WERI-Rb-1 (cell line): ENCODE measurements around the gene NKX6-2.
A peak's percentile ranks its signal among the peaks of the same experiment; 100 is the strongest.

Source experiments
- DNase-seq: peaks from one replicate; pipeline ENCODE4 v3.0.0-alpha.2; 2020
- H3K27ac ChIP-seq: fragments of 250-450 bp; sonication (Bioruptor Pico); 2 replicates; pipeline ENCODE4 v1.5.1; 2020; ENCODE audit warnings: mild to moderate bottlenecking, moderate library complexity
- H3K27me3 ChIP-seq: fragments of 250-450 bp; sonication (Bioruptor Pico); 2 replicates; pipeline ENCODE4 v1.5.1; 2021; ENCODE audit warnings: mild to moderate bottlenecking, low read depth, moderate library complexity; ENCODE audit not compliant: insufficient read depth, severe bottlenecking
- H3K36me3 ChIP-seq: fragments of 250-450 bp; sonication (Bioruptor Pico); 2 replicates; pipeline ENCODE4 v1.5.1; 2020; ENCODE audit warnings: mild to moderate bottlenecking, moderate library complexity
- H3K4me3 ChIP-seq: 2 replicates; pipeline ENCODE4 v1.5.1; 2011; ENCODE audit warnings: low read depth, mild to moderate bottlenecking, control low read depth, low read length
- H3K9me3 ChIP-seq: fragments of 250-450 bp; sonication (Bioruptor Pico); 2 replicates; pipeline ENCODE4 v1.5.1; 2021; ENCODE audit warnings: mild to moderate bottlenecking, moderate library complexity; ENCODE audit not compliant: severe bottlenecking
- TF ChIP-seq, protein P1 (sequence below): IDR thresholded peaks from 2 replicates; pipeline ENCODE4 v1.5.1; 2011; ENCODE audit warnings: low read depth, mild to moderate bottlenecking, control low read depth, inconsistent platforms, low read length

Gene NKX6-2

DNA sequence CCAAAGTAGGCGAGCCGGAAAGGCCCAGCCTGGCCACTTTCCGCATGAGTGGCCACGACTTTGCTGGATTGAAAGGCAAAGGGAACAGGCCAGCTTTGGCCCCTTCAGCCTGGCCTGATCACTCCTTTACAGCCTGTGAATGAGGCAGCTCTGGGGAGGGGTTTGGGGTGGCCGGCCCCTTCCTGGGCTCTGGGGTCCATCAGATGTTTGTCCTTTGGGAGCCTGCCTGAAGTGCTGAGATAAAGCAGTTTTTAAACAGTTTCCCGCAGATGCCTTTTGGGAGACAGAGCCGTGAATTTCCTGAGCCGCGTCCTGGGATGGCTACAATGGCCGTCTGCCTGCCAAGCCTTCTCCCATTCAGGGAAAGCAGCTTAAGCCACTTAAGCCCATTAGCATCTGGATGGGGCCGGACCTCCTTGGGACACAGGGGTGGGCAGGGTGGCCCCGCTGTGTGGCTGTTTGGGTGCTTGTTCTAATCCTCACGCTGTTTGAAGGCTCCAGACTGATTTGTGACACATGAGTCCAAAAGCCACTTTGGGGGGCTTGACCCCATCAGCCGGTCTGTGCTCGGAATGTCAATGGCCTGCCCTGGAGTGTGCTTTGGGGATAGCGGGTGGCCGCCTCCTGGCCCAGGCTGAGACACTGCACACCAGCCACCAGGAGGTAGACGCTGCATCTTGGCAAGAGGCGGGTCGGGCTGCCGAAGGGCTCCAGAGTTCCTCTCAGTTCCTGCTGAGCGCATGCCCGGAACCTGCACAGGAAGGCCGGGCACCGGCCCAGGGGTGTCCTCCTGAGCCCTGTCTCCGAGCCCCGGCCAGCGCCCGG lies 38.9 kb downstream of the NKX6-2 start:
- no peaks in the 10 kb centered on the region for H3K9me3 ChIP-seq
- H3K4me3 ChIP-seq, result peak overlapping the region; percentile 21
- DNase-seq, result peak; percentile 90
- peak overlapping the region; percentile 71 for H3K27ac ChIP-seq
- H3K36me3 ChIP-seq, result no peaks in the 10 kb centered on the region
- TF ChIP-seq, protein P1, sequence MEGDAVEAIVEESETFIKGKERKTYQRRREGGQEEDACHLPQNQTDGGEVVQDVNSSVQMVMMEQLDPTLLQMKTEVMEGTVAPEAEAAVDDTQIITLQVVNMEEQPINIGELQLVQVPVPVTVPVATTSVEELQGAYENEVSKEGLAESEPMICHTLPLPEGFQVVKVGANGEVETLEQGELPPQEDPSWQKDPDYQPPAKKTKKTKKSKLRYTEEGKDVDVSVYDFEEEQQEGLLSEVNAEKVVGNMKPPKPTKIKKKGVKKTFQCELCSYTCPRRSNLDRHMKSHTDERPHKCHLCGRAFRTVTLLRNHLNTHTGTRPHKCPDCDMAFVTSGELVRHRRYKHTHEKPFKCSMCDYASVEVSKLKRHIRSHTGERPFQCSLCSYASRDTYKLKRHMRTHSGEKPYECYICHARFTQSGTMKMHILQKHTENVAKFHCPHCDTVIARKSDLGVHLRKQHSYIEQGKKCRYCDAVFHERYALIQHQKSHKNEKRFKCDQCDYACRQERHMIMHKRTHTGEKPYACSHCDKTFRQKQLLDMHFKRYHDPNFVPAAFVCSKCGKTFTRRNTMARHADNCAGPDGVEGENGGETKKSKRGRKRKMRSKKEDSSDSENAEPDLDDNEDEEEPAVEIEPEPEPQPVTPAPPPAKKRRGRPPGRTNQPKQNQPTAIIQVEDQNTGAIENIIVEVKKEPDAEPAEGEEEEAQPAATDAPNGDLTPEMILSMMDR, result peak; percentile 65
- no peaks in the 10 kb centered on the region for H3K27me3 ChIP-seq

DNA sequence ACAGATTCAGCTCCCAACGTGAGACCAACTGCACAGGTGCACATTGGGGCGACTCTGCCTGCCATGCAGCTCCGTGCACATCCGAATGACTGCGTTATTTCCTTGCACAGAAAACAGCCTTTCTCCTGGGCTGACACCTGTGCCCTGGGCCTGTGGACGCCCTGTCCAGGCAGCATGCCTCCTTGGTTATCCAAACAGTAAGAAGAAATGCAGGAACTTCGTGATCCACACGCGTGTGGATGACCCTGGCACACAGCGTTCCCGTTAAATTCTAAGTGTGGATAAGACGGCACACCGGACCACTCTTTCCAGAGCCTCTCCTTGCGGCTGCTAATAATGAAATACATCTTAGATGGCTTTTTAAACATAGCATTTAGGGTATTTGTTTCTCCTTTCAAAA lies 39.6 kb downstream of the NKX6-2 start:
- TF ChIP-seq, protein P1, result no peak
- H3K36me3 ChIP-seq, result no peaks in the 10 kb centered on the region
- H3K27ac ChIP-seq, result peak overlapping the region; percentile 71
- peak overlapping the region; percentile 21 for H3K4me3 ChIP-seq
- no peaks in the 10 kb centered on the region for H3K27me3 ChIP-seq
- DNase-seq, result no peak
- H3K9me3 ChIP-seq, result no peaks in the 10 kb centered on the region

DNA sequence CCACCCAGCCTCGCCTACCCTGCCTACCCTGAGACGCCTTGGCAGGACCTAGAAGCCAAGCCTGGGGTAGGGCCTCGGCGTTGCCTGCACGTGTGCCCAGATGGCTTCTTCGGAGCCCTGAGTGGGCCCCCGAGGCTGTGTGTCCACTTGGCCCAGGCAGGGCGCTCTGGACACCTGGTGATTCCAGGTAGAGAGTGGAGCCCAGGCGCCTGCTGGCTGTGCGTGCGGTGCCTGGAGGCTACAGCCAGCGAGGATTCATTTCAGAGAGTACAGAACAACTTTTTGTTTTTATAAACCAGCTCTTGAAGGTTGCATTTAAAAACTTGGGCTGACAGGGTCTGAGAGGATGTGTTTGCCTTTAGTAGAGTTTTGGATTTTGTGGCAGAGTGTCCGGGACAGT lies 40.0 kb downstream of the NKX6-2 start:
- Histone ChIP-seq H3K27me3 (no peaks in the 10 kb centered on the region), H3K36me3 (no peaks in the 10 kb centered on the region), H3K4me3 (no peak overlapping the region), H3K9me3 (no peaks in the 10 kb centered on the region), H3K27ac (no peak overlapping the region; the same call in 1 of the 2 replicates)
- TF ChIP-seq, protein P1, result no peak
- DNase-seq, result no peak

DNA sequence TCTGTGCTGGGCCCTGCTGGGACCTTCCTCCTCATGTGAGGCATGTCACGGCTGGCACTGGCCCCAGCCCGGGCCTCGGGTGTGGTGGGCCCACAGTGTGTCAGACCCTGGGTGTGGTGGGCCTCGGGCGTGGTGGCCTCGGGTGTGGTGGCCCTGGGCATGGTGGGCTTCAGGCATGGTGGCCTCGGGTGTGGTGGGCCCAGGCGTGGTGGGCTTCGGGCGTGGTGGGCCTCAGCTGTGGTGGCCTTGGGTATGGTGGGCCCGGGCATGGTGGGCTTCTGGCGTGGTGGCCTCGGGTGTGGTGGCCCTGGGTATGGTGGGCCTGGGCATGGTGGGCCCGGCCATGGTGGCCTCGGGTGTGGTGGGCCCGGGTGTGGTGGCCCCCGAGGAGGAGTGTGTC lies 40.4 kb downstream of the NKX6-2 start:
- TF ChIP-seq, protein P1, result no peak
- no peak overlapping the region for H3K4me3 ChIP-seq
- no peak overlapping the region for H3K27ac ChIP-seq
- H3K36me3 ChIP-seq, result no peaks in the 10 kb centered on the region
- DNase-seq, result no peak
- no peaks in the 10 kb centered on the region for H3K27me3 ChIP-seq
- H3K9me3 ChIP-seq, result no peaks in the 10 kb centered on the region

DNA sequence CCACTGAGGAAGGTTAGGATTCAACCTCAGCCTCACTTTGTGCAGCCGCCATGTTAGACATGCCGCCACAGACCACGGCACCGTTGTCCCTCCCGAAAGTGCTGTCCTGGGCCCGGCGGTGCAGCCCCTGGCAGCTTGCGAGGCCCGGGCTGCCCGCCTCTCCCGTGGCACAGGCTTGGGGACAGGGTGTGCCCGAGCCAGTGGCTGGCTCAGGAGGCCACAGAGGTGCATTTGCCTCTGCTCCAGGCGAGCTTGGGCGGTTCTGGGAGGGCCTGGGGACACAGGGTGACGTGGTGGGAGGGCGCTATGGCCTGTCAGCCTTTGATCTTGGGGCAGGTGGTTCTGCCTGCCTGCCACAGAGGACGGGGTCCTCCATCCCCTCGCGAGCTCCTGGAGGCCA lies 41.1 kb downstream of the NKX6-2 start:
- H3K36me3 ChIP-seq, result no peaks in the 10 kb centered on the region
- H3K4me3 ChIP-seq, result no peak overlapping the region
- TF ChIP-seq, protein P1, result no peak
- H3K27me3 ChIP-seq, result no peaks in the 10 kb centered on the region
- H3K9me3 ChIP-seq, result no peaks in the 10 kb centered on the region
- H3K27ac ChIP-seq, result no peak overlapping the region
- DNase-seq, result no peak
